Right atrium auricular region (tissue), 2 donors: ENCODE measurements around the gene GRK1. TPM values are rescaled to one million over a fixed set of nuclear protein-coding genes. Genes with fewer than 3 reads are reported as not detected.

Experiments
- DNase-seq: peaks from one replicate; pipeline ENCODE4 v3.0.0-alpha.2; 2019; ENCODE audit warnings: low spot score
- H3K27ac ChIP-seq, 2 donors: fragments of 200-600 bp; sonication (generic); 1 replicate in 1 of 2; 2 replicates in 1 of 2; pipeline ENCODE4 v1.5.1; 2016 to 2019
- H3K27me3 ChIP-seq, 2 donors: fragments of 200-600 bp; sonication (generic); one replicate each; pipeline versions ENCODE4 v1.5.1 to v1.6.0; 2017 to 2019
- H3K36me3 ChIP-seq: fragments of 200-600 bp; sonication (generic); one replicate; pipeline ENCODE4 v1.5.1; 2016
- H3K4me1 ChIP-seq, 2 donors: fragments of 200-600 bp; sonication (generic); one replicate each; pipeline versions ENCODE4 v1.5.1 to v1.6.0; 2017 to 2019
- H3K4me3 ChIP-seq, 2 donors: fragments of 200-600 bp; sonication (generic); 1 replicate in 1 of 2; 2 replicates in 1 of 2; pipeline ENCODE4 v1.5.1; 2017 to 2019; ENCODE audit warnings: mild to moderate bottlenecking in 1 of 2, moderate library complexity in 1 of 2
- H3K9me3 ChIP-seq, 2 donors: fragments of 200-600 bp; sonication (generic); one replicate each; pipeline ENCODE4 v1.5.1; 2019
- total RNA-seq, 2 donors: library from RNA; depleted of rRNA; stranded (reverse); fragments of >200 nt; gene quantifications; one replicate each; pipeline ENCODE4 v1.1.0, GENCODE V29; 2016
- TF ChIP-seq, protein P1 (sequence below), 2 donors: fragments of 200-600 bp; sonication (generic); IDR thresholded peaks; one replicate each; pipeline ENCODE4 v1.5.1; 2019; ENCODE audit warnings: antibody characterized with exemption in 2 of 2

GRK1 gene
- total RNA-seq, 2 donors from 2014 or later, result not detected

DNA sequence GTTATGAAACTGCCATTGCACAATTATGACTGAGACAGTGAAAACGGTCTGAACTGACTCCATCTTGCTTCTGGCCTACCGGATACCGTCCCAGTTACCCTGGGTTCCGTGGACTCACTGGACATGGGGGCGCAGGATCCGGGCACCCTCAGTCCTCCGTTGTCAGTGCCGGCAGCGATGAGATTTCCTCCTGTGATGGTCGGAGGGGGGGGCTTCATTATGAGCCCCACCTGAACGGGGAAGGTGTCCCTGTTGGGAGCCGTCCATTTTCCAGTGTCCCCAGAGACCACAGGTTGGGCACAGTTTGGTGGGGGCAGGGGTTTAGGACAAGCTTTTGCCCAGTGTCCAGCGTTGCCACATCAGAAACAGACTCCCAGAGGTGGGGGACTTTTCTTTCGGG lies 115.5 kb downstream of the GRK1 start:
- Histone ChIP-seq H3K4me3 (no peak overlapping the region), H3K4me1 (no peaks in the 10 kb centered on the region), H3K36me3 (no peaks in the 10 kb centered on the region), H3K9me3 (no peaks in the 10 kb centered on the region), H3K27ac (no peak overlapping the region), H3K27me3 (no peaks in the 10 kb centered on the region)
- TF ChIP-seq, protein P1, sequence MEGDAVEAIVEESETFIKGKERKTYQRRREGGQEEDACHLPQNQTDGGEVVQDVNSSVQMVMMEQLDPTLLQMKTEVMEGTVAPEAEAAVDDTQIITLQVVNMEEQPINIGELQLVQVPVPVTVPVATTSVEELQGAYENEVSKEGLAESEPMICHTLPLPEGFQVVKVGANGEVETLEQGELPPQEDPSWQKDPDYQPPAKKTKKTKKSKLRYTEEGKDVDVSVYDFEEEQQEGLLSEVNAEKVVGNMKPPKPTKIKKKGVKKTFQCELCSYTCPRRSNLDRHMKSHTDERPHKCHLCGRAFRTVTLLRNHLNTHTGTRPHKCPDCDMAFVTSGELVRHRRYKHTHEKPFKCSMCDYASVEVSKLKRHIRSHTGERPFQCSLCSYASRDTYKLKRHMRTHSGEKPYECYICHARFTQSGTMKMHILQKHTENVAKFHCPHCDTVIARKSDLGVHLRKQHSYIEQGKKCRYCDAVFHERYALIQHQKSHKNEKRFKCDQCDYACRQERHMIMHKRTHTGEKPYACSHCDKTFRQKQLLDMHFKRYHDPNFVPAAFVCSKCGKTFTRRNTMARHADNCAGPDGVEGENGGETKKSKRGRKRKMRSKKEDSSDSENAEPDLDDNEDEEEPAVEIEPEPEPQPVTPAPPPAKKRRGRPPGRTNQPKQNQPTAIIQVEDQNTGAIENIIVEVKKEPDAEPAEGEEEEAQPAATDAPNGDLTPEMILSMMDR (IDR thresholded peaks at IDR 0.05), result no peak
- DNase-seq, result no peak

DNA sequence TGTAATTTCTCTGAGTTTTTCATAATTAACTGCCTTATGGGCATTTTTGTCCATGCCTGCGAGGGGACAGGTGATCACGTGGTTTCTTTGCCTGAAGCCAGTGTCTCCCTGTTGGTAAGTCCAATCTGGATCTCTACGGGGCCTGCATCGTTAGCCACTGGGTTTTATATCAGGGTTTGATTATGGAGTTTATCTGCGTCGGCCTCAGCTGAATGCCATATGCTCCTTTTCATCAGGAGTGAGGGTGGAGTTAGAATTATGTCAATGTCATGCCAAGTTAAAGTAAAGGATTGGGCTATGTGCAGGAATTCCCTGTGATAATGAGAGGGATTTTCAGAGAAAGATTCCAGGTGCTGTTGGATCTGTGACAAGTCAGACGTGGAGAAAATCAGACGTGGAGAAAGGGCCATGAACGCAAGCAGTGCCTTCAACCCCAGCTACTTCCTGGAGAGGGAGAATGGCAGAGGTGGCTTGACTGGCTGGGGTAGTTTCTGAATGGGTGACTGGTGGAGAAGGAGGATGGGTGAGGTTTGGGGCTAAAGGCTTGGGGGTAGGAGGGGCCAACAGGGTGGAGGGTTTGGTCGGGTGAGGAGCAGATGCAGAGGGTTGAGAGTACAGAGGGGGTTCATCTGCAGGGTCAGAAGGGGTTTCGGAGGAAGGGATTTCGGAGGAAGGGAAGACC lies 116.3 kb downstream of the GRK1 start:
- Histone ChIP-seq H3K27me3 (no peaks in the 10 kb centered on the region), H3K4me1 (no peaks in the 10 kb centered on the region), H3K9me3 (no peaks in the 10 kb centered on the region), H3K27ac (no peak overlapping the region), H3K36me3 (no peaks in the 10 kb centered on the region), H3K4me3 (no peak overlapping the region)
- TF ChIP-seq, protein P1 (IDR thresholded peaks at IDR 0.05), result no peak
- no peak for DNase-seq

DNA sequence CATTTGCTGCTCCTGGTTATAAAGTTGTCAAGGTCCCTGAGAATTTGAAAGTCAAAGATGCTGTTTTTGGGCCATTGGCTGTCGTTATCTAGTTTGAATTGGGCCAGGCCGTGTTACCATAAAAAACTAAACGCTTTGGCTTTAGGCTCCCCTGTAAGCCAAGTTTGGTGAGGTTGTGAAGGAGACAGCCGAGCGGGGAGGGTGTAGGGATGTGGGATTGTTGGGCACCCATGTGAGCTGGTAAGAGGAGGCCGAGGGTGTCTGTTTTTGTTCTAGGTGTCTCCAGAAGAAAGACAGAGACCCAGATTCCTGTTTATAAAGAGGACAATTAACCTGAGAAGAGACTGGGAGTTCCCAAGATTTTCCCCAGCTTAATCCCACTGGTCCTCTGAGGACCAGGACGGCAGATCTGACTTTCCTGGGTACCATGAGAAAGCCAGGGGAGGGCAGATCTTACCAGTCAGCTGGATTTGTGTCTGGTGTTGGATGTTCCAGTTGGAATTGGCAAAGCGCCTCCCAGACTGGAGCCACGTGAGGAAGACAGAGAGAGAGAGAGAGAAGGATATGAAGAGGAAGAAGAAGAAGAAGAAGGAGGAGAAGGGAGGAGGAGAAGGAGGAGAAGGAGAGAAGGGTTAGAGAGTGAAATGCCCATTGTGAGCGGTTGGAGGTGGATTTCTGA lies 117.1 kb downstream of the GRK1 start:
- Histone ChIP-seq H3K36me3 (no peaks in the 10 kb centered on the region), H3K4me3 (no peak overlapping the region), H3K9me3 (no peaks in the 10 kb centered on the region), H3K4me1 (no peaks in the 10 kb centered on the region), H3K27ac (no peak overlapping the region), H3K27me3 (no peaks in the 10 kb centered on the region)
- TF ChIP-seq, protein P1 (IDR thresholded peaks at IDR 0.05), result no peak
- DNase-seq, result no peak

DNA sequence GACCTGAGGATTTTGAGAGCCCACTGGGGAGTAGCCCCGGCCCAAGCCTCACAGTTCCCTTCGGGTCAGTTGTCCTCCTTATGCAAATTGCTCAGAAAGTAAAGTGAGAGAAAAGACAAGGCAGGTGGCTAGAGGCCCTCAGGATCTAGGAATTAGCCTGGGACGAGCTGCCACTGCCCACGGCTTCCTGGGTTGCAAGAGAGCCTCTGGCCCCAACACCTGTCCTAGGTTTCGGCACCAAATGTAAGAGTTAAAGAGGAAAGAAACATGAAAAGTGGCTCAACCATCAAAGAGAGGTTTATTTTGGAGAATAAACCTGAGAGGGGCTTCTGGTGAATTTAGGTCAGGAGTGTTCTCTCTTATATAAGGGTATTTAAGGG lies 117.6 kb downstream of the GRK1 start:
- Histone ChIP-seq H3K36me3 (no peaks in the 10 kb centered on the region), H3K4me3 (no peak overlapping the region), H3K27ac (no peak overlapping the region), H3K27me3 (no peaks in the 10 kb centered on the region), H3K4me1 (no peaks in the 10 kb centered on the region), H3K9me3 (no peaks in the 10 kb centered on the region)
- TF ChIP-seq, protein P1 (IDR thresholded peaks at IDR 0.05), result no peak
- DNase-seq, result no peak

DNA sequence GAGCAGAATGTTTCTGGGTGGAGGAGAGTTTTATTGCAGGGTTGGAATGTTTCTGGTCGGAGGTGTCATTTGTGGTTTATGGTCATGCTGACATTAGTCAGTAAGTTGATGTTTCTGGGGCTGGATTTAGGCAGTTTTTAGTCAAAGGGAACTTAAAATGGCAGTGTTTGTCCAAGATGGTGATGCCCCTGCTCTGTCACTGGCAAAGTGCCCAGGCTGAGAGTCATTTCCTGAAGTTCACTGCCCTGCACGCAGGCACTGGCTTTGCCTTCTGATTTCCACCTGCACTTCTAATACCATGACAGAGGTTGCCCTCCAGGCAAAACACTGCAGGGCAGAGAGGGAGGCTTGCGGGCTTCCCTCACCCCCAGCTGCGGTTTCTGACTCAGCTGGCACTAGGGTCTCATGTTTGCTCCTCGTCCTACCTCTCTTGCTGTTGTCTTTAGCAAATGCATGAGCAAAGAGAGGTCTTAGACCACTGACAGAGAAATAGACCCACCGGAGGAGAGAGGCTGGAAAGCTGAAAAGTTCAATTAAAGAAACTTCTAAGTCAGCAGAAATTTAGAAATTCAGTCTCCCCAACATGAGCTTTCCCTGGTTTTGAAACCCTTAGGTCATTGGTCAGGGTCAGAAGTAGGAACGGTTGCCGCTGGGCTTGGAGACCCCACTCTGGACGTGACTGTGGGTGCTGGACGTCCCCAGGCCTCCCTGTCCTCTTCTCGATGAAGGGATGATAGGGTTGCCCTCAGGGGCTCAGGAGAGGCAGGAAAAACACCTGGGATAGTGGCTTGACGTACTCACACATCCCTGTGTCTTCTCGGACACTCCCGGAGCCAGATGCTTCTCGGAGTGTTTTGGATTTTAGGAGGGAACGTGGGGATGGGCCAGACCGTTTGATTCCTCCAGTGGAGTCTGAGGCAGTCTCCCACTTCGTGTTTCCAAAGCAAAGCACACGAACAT lies 118.3 kb downstream of the GRK1 start:
- DNase-seq, result no peak
- Histone ChIP-seq H3K27me3 (no peaks in the 10 kb centered on the region), H3K4me3 (no peak overlapping the region), H3K27ac (no peak overlapping the region), H3K9me3 (no peaks in the 10 kb centered on the region), H3K4me1 (no peaks in the 10 kb centered on the region), H3K36me3 (no peaks in the 10 kb centered on the region)
- TF ChIP-seq, protein P1 (IDR thresholded peaks at IDR 0.05), result no peak
